HG02840 (cell line): ENCODE data around the gene LIMS2.

Source experiments
- ATAC-seq: cut with Tn5 transposase; IDR thresholded peaks from one replicate; pipeline ENCODE4 v1.9.1; 2021; ENCODE audit warnings: mild to moderate bottlenecking, moderate library complexity, moderate number of reproducible peaks; ENCODE audit not compliant: unreplicated experiment, low FRiP score

The LIMS2 gene

DNA sequence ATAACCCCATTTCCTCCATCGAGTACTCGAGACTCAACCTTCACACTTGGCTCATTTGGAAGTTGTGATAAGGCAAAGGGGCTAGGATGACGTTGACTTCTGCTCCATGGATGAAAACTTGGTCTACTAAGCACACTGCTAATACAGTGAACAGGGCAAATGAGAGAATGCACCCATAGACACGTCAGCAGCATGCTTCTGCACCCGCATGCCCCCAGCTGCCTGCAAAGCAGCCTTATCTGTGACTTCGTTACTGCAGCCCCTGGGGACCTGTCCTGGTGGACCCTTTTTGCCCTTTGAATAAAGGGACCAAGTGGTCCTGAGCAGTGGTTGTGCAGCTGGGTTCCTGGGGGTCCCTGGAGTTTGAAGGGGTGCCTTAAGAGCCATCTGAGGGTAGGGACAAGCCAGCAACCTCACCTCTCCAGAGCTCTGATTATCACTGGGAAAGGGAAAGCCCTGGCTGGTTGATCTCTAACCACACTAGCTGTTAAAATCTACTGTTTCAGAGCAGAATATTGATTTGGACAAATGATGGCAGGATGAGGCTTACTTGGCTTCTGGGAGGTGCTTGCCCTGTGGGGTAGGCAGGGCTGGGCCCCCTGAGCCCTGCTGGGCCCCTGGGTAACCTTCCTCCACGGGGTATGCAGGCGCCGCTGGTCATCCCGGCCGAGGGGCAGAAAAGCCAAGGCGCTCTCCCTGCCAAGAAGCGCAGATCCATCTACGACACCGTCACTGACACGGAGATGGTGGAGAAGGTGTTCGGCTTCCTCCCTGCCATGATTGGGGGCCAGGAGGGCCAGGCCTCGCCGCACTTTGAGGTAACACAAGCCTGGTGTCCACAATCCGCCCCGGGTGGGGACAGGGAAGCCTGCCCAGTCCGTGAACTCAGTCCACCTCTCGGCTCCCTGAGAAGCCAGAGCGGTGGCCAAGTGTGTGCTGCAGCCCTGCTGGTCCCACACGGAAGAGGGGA lies 67.0 kb downstream of the LIMS2 start:
- ATAC-seq: no peak

DNA sequence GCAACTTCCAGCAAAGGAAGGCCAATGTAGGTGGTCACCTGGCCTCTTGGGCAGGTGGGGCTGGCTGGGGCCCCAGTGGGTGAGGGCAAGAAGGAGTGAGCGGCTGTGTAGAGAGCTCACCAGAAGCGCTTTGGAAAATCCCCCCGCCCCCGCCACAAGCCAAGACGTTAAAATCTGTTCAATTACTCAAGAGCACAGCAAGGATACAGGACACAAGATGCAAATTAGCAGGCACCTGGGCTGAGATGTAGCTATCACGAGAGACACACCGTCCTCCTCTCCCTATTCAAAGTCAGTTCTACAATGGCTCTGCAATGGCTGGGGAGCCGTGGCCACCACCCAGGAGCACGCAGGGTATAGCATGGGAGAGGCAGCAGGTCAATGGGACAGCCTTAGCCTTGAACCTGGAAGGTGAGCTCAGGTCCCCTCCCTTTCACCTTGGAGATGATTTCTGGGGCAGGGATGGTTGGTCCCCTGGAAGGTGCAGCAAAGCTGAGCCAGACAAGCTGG lies 67.9 kb downstream of the LIMS2 start:
- ATAC-seq: no peak

DNA sequence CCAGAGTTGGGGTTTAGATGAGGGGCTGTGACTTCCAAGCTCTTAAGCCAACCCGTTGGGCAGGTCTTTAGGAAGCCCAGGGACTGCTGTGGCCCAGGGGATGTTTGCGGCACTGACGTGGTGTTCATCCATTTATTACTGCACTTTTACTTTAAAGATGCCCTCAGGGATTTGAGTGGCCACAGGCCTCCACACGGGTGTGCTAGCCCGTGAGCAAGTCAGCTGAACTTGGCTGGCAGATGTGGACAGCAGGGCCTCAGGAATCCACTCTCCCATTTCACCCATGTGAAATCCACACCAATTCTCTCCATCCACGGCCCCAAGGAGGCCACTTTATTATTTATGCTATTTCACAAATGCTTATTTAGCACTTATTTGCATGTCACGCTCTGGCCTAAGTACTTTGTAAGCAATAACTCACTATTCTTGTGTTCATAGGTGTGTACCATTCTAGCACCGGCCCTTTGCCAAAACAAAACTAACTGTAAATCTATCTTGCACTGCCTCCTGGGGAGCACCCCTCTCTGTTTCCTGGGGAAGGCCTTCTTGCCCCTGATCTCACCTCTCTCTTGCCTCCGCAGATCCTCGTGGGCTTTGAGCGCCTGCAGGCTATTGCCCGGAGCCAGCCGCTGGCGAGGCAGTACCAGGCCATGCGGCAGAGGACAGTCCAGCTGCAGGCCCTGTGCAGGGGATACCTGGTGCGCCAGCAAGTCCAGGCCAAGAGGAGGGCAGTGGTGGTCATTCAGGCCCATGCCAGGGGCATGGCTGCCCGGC lies 68.5 kb downstream of the LIMS2 start:
- ATAC-seq: no peak

DNA sequence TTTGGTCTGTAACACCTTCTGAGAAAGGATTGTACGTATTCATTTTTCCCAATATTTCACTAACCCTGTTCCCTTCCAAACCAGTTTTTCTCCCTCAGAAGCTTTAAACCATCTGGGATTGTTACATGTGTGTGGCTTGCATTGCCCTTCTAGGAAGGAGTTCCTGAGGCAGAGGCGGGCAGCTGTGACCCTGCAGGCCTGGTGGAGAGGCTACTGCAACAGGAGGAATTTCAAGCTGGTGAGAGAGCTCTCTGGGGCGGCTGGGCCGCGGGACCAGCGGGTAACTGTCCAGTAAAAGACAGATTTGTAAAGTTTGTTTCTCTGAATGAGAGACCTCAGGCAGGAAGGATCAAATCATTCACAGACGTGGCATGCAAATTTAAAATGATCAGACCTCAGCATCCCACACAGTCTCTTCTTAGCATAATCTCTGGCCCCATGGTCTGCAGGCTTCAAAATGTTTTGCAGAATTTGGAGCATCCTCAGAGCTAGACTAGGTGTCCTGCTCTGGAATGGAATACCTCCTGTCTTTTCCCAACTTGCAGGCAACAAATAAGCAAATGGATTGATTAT lies 69.6 kb downstream of the LIMS2 start:
- no peak for ATAC-seq

DNA sequence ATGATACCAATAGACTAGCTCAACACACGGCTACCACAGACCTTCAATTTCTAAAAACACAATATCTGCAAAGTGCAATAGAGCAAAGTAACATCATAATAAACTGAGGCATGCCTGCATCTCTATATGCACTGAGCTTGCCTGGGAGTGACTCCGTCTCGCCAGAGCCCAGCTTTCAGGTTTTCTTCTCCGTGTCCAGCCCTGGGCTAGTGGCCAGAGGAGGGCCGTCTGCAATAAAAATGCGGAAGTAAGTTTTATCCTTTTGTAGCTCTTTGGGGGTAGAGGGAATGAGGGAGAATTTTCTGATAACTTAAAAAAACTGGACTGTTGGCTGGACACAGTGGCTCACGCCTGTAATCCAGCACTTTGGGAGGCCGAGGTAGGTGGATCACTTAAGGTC lies 70.3 kb downstream of the LIMS2 start:
- ATAC-seq: no peak

DNA sequence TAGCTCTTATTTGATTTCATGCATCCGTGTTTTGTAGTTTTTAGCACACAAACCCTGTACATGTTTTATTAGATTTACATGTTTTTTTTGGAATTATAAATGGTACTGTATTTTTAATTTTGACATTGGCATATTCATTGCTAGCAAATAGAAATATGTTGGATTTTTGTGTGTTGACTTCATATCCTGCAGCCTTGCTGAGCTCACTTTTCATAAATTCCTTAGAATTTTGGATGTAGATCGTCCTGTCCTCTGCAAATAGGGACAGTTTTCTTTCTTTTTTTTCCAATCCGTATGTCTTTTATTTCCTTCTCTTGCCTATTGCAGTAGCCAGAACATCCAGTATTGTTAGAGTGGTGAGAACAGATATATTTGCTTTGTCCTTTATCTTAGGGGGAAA lies 76.1 kb downstream of the LIMS2 start:
- ATAC-seq: no peak

DNA sequence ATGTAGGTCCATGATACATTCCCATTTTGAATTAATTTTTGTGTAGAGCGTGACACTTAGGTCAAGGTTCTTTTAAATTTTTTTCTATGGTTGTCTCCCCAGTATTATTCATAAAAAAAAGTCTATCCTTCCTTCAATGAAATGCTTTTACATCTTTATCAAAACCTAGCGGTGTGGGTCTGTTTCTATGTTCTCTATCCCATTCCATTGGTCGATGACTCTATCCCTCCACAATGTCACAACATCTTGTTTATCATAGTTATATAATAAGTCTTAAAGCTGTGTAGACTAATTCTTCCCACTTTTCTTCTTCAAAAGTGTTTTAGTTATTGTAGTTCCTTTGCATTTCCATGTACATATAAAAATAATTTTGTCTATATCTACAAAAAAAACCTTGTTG lies 76.6 kb downstream of the LIMS2 start:
- ATAC-seq: no peak

DNA sequence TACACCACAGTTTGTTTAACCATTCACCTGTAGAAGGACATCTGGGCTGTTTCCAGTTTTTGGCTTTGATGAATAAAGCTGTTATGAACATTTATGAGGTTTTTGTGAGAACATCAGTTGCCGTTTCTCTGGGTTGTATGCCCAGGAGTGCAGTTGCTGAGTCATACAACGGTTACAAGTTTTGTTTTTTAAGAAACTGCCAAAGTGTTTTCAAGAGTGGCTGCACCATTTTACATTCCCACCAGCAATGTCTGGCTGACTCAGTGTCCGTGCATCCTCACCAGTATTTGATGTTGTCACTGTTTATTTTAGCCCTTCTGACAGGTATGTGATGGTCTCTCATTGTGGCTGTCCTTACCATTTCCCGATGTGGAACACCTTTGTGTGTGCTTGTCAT lies 77.3 kb downstream of the LIMS2 start:
- ATAC-seq: no peak

DNA sequence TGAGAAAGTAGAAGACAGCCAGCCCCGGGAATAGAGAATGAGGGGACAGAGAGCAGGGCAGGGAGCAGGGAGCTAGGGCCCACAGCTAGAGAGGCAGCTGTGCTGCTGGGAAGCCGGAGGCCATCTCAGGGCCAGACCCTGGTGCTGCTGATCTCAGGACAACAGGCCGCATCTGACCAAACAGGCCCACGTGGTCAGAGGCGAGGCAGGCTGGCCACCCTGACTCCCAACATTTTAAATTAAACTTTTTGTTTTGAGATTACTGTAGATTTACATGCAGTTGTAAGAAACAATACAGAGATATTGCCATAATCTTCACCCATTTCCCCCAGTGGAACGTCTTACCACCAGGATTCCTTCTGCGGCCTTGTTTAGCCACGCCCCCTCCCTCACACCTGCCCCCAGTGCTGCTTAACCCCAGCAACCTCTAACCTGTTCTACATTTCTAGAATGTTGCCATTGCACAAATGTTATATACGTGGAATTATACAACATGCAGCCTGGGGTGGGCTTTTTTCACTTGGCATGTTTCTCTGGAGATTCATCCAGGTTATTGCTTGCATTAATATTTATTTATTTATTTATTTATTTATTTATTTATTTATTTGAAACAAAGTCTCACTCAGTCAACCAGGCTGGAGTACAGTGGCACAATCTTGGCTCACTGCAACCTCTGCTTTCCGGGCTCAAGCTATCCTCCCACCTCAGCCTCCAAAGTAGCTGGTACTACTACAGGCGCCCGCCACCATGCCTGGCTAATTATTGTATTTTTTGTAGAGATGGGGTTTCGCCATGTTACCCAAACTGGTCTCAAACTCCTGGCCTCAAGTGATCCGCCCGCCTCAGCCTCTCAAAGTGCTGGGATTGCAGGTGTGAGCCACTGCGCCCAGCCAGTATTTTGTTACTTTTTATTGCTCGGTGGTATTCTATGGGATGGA lies 78.0 kb downstream of the LIMS2 start:
- no peak for ATAC-seq

DNA sequence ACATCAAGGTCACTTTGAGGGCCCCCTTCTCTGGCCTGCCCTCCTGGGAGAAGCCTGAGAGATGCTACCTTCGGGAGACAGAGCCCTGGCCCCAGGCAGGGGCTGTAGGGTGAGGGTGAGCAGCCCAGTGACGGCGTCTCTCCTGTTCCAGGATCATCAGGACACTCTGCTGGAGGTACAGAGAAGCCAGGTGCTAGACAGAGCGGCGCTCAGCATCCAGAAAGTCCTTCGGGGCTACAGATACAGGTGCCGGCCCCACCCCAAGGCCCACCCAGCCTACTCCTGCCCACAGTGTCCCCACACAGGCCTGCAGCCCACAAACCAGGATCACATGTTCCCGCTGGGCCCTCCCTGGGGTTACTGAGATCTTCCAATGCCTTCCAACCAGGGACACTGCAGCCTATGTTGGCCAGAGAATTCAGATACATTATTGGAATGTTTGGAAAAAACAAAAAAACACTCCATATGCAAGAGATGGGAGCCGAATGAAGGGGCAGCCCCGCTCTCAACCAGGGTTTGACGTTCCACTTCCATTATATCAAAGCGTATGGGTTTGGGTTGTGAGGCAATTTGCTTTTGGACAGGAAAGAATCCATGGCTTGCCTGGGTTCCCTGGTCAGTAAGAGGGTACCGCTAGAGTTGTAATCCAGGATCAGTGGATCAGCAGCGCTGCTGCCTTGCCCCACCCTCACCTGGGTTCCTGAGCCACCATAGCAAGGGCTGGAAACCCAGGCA lies 78.9 kb downstream of the LIMS2 start:
- no peak for ATAC-seq

DNA sequence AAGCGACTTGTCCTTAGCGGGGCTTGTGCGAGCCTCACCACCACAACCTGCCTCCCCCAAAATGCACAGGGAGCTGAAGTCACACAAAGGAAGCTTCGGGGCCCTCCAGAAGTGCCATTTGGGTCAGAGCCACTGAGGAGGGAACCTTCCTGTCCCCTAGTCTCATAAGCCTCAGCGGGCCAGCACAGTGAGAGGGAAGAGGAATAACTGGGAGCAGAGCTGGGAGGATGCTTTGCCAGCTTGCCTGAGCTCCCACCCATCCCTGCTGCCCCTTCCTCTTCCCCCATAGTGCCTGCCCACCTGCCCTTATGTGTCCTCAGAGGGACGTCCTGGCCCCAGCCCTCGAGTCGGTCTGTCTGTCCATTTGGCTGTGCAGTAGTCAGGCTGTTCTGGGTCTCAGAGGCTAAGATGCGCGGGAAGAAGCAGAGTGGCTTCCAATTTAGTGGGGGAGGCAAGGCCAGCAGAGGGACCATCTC lies 81.2 kb downstream of the LIMS2 start:
- no peak for ATAC-seq

DNA sequence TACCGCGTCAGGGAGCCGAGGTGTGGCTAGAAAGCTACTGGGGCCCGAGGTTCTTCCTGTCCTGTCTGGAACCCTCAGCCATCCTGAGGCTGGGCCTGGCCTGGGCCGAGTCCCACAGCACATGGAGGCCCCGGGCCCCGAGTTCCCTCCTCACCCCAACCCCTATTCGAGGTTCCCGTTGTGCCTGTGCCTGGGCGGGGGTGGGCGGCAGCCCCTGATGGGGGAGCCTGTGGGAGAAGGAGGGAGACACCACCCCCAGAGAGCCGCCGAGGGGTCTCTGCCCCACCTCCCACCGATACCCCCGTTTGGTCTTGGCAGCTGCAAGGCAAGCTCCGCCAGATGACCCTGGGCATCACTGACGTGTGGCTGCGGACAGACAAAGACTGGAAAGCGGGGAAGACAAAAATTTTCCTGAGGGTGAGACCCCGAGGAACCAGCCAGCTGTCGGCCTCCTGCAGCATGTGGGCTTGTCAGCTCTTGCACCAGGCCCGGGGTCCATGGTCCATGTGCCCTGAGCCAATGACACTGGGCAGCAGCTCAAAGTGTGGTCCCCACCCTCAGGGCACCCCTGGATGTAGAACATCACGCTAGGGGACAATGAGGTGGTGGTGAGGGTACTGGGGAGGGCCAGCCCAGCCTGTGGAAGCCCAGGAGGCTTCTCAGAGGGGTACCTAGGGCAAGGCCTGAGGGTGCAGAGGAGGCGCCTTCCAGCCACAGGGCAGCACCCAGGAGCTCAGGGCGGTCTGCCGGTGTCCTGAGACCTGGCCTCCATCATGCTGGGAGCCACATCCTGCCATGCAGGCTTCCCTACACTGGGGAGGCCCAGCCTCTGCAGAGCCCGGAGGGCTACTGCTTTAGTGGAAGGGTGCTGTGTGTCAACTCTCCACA lies 81.9 kb downstream of the LIMS2 start:
- ATAC-seq: no peak

DNA sequence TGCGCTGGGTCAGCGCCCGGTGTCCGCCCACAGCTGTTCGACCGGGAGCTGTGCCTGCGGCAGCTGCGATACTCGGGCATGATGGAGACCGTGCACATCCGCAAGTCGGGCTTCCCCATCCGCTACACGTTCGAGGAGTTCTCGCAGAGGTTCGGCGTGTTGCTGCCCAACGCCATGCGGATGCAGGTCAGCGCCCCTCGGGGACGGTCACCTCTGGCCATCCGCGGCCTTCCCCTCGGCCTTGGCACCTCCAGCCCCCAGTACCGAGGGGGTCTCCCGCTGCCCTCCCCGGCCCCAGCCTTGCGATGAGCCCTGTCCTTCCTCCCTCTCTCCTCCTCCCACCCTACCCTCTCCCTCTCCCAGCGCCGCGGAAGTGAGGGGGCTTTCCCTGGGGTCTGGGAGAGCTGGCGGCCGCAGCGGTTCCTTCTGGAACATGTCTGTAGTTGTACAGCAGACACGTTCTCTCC lies 82.5 kb downstream of the LIMS2 start:
- ATAC-seq: no peak

DNA sequence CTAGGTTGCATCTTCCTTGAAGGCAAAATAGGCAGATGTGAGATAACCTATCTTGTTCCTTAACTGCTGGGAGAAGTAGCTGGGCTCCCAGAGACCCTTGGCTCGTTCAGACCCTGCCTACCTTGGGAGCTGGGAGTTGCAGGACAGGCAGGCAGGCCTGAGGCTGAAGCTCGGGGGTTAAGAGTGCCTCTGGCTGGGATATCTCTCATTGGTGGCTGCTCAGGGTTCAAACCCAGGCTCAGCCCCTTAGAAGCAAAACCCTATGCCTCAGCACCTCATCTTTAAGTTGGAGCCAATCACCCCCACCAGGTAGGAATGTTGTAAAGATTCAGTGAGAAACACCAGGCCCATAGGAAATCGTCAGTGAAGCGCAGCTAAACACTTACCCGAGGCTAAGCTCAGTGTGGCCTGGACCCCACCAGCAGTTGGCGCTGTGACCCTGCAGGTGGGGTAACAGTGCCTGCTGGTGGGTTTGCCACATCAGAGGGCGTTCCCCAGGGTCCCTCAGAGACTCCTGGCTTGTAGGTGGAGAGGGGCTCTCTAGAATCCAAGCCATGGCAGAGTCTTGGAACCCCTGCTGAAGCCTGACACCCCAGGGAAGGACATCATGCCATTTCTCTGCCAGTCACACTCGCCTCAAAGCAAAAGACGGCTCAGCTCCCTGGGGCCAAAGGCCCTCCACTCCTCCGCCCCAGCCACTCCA lies 84.0 kb downstream of the LIMS2 start:
- no peak for ATAC-seq

DNA sequence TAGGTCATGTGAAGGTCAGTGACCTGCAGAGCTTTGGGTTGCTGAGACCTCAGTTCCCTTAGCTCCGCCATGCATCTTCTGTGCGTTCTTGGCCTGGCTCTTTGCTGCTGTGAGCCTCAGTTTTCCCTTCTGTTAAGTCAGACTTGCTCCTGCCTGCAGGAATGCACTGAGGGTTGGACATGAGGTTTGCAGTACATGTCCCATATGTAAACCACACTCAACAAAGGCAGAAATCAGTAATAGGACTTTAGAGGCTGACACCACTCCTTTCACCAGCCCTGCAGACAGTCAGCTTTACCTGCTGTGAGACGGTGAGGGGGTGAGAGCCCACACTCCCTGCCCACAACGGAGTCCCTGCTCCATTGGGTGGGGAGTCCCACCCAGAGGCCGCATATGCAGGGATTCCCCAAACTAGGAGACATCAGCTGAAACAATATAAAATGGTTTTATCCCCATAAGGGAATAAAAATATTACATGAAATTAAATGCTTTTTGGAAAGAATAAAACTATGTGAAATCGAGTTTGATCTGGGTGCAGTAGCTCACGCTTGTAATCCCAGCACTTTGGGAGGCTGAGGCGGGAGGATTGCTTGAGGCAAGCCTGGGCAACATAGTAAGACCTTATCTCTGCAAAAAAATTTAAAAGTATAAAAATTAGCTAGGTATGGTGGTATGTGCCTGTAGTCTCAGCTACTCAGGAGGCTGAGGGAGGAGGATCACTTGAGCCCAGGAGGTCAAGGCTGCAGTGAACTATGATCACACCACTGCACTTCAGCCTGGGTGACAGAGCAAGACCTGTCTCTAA lies 84.7 kb downstream of the LIMS2 start:
- no peak for ATAC-seq

DNA sequence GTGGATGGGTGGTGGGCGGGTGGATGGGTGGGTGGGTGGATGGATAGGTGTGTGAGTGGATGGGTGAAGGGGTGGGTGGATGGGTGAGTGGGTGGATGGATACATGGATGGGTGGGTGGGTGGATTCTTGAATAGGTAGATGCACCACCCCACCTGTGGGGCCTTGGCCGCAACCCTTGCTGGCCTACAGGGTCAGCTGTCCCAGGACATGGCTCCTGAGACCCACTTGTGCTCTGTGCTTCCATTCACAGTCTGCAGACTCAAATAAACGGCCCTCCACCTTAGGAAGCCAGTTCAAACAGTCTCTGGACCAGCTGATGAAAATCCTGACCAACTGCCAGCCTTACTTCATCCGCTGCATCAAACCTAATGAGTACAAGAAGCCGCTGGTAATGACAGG lies 85.5 kb downstream of the LIMS2 start:
- no peak for ATAC-seq

DNA sequence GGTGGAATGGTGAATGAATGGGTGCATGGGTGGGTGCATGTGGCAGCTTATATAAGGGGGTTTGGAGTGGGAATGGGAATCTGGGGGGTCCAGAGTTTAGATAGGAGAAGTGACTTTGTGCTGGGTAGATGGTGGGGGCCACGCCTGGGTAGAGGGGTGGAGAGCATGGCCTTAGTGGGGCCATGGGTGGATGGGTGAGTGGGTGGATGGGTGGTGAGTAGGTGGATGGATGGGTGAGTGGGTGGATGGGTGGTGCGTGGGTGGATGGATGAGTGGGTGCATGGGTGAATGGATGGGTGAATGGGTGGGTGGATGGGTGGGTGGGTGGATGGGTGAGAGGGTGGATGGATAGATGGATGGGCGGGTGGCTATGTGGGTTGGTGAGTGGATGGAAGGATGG lies 86.0 kb downstream of the LIMS2 start:
- ATAC-seq: no peak
